HepG2 (cell line): Measurements from ENCODE around the gene IHH. TPM values are rescaled to one million over a fixed set of nuclear protein-coding genes. Genes with fewer than 3 reads are reported as not detected.

ENCODE experiments used
- BORCS8-MEF2B ChIP-seq: sonication (generic); formaldehyde crosslinking; IDR thresholded peaks from 2 replicates; pipeline ENCODE4 v1.8.0; 2022; ENCODE audit warnings: mild to moderate bottlenecking, missing genetic modification reagents
- HNF4A ChIP-seq: sonication (generic); formaldehyde crosslinking; IDR thresholded peaks from 2 replicates; pipeline ENCODE4 v1.4.0; 2020; ENCODE audit warnings: missing genetic modification reagents
- HNRNPK ChIP-seq: fragments of 200-400 bp; formaldehyde crosslinking; IDR thresholded peaks from 2 replicates; pipeline ENCODE4 v1.6.1; 2018; ENCODE audit warnings: low read length, low read depth, moderate library complexity, mild to moderate bottlenecking; ENCODE audit not compliant: poor library complexity, severe bottlenecking
- PTBP1 ChIP-seq: fragments of 200-400 bp; formaldehyde crosslinking; IDR thresholded peaks from 2 replicates; pipeline ENCODE4 v1.6.1; 2018; ENCODE audit warnings: low read length, low read depth; ENCODE audit not compliant: poor library complexity, severe bottlenecking
- RARG ChIP-seq: sonication (generic); formaldehyde crosslinking; IDR thresholded peaks from 2 replicates; pipeline ENCODE4 v1.4.0; 2020; ENCODE audit warnings: low read depth, mild to moderate bottlenecking, missing genetic modification reagents
- RBM39 ChIP-seq: fragments of 200-400 bp; formaldehyde crosslinking; IDR thresholded peaks from one replicate; pipeline ENCODE4 v1.6.1; 2018; ENCODE audit warnings: antibody characterized with exemption, mild to moderate bottlenecking, low read depth, low read length; ENCODE audit not compliant: poor library complexity, severe bottlenecking
- ZBTB40 ChIP-seq, 2 experiments: fragments of 450-650 bp in 1 of 2; sonication (generic) in 1 of 2; formaldehyde crosslinking in 1 of 2; IDR thresholded peaks; 2 replicates each; pipeline versions ENCODE4 v1.6.1 to v1.8.0; 2016 to 2022; ENCODE audit warnings: antibody characterized with exemption in 1 of 2, mild to moderate bottlenecking in 1 of 2, missing genetic modification reagents in 1 of 2
- ZGPAT ChIP-seq: IDR thresholded peaks from 2 replicates; pipeline ENCODE4 v1.6.1; 2016; ENCODE audit warnings: mild to moderate bottlenecking
- ZMYM2 ChIP-seq: sonication (generic); formaldehyde crosslinking; IDR thresholded peaks from 2 replicates; pipeline ENCODE4 v1.8.0; 2022; ENCODE audit warnings: mild to moderate bottlenecking, missing genetic modification reagents
- ZNF33B ChIP-seq: sonication (generic); formaldehyde crosslinking; IDR thresholded peaks from 2 replicates; pipeline ENCODE4 v1.5.1; 2020; ENCODE audit warnings: mild to moderate bottlenecking, missing genetic modification reagents
- ZNF512B ChIP-seq: sonication (generic); formaldehyde crosslinking; IDR thresholded peaks from 2 replicates; pipeline ENCODE4 v1.5.1; 2020; ENCODE audit warnings: missing genetic modification reagents, mild to moderate bottlenecking, borderline replicate concordance
- ZNF720 ChIP-seq: sonication (generic); formaldehyde crosslinking; IDR thresholded peaks from 2 replicates; pipeline ENCODE4 v1.4.0; 2020; ENCODE audit warnings: missing genetic modification reagents
- polyA plus RNA-seq, 8 experiments: library from polyadenylated mRNA; depleted of rRNA in 3 of 8; stranded (reverse) in 7 of 8; unstranded in 1 of 8; fragments of >200 nt; fragmentation: Illumina TruSeq in 4 of 8; extraction: Trizol in 4 of 8; gene quantifications; 2 replicates each; pipeline versions ENCODE4 v1.2.1 to v1.2.3, GENCODE V29; 2011 to 2016; ENCODE audit warnings: low read depth in 4 of 8, missing spikeins in 1 of 8, mixed read lengths in 1 of 8; ENCODE audit not compliant: insufficient read depth in 1 of 8
- total RNA-seq, 5 experiments: library from RNA; depleted of rRNA; stranded (reverse); fragments of >200 nt; fragmentation: Illumina TruSeq; extraction: Trizol; gene quantifications; 2 replicates each; pipeline ENCODE4 v1.2.3, GENCODE V29; 2016; ENCODE audit warnings: low read depth in 1 of 5

The IHH gene
- total and polyA plus RNA-seq, 2 of the 13 experiments (the other 11 are each of a cell fraction or from before 2014, with no cell fraction given) = 0.42 TPM; not detected in 1

- TF ChIP-seq ZNF512B (peak; percentile 74; the same call in 1 of the 2 replicates), ZGPAT (CRISPR knock-in tag) (peak; percentile 75), ZBTB40 (IDR thresholded peaks at IDR 0.05) (no peak), ZBTB40 (CRISPR knock-in tag; IDR thresholded peaks at IDR 0.05) (peak; percentile 79), ZNF720 (no peak), BORCS8-MEF2B (CRISPR knock-in tag) (peak; percentile 51; the same call in 1 of the 2 replicates), ZMYM2 (CRISPR knock-in tag) (no peak), RBM39 (no peak), ZNF33B (CRISPR knock-in tag) (peak; percentile 91; the same call in 1 of the 2 replicates), PTBP1 (no peak), HNRNPK (no peak), HNF4A (peak; percentile 92), RARG (CRISPR knock-in tag) (no peak)
These were observed 10.6 kb upstream of the IHH start (continued) for GRCh38 chr2:219071131-219071816.
